GM20000 (cell line): ENCODE data around the gene SLC16A8.
A peak's percentile ranks its signal among the peaks of the same experiment; 100 is the strongest.

Experiments
- DNase-seq: peaks from one replicate; pipeline ENCODE4 v3.0.0; 2012; ENCODE audit warnings: low spot score
- TF ChIP-seq, protein P1 (sequence below): IDR thresholded peaks from 2 replicates; pipeline ENCODE4 v1.5.1; 2012; ENCODE audit warnings: mild to moderate bottlenecking, control low read depth; ENCODE audit errors: extremely low read depth, missing control alignments

Gene SLC16A8

GRCh38 chr22:38067028-38067415, 17.0 kb downstream of the SLC16A8 start:
- TF ChIP-seq, protein P1, sequence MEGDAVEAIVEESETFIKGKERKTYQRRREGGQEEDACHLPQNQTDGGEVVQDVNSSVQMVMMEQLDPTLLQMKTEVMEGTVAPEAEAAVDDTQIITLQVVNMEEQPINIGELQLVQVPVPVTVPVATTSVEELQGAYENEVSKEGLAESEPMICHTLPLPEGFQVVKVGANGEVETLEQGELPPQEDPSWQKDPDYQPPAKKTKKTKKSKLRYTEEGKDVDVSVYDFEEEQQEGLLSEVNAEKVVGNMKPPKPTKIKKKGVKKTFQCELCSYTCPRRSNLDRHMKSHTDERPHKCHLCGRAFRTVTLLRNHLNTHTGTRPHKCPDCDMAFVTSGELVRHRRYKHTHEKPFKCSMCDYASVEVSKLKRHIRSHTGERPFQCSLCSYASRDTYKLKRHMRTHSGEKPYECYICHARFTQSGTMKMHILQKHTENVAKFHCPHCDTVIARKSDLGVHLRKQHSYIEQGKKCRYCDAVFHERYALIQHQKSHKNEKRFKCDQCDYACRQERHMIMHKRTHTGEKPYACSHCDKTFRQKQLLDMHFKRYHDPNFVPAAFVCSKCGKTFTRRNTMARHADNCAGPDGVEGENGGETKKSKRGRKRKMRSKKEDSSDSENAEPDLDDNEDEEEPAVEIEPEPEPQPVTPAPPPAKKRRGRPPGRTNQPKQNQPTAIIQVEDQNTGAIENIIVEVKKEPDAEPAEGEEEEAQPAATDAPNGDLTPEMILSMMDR: no peak
- DNase-seq: no peak

GRCh38 chr22:38066381-38067027, 17.5 kb downstream of the SLC16A8 start:
- TF ChIP-seq, protein P1: no peak
- no peak for DNase-seq

GRCh38 chr22:38065539-38065938, 18.4 kb downstream of the SLC16A8 start:
- TF ChIP-seq, protein P1: no peak
- no peak for DNase-seq

GRCh38 chr22:38062791-38063190, 21.2 kb downstream of the SLC16A8 start:
- no peak for DNase-seq
- TF ChIP-seq, protein P1: no peak

DNA sequence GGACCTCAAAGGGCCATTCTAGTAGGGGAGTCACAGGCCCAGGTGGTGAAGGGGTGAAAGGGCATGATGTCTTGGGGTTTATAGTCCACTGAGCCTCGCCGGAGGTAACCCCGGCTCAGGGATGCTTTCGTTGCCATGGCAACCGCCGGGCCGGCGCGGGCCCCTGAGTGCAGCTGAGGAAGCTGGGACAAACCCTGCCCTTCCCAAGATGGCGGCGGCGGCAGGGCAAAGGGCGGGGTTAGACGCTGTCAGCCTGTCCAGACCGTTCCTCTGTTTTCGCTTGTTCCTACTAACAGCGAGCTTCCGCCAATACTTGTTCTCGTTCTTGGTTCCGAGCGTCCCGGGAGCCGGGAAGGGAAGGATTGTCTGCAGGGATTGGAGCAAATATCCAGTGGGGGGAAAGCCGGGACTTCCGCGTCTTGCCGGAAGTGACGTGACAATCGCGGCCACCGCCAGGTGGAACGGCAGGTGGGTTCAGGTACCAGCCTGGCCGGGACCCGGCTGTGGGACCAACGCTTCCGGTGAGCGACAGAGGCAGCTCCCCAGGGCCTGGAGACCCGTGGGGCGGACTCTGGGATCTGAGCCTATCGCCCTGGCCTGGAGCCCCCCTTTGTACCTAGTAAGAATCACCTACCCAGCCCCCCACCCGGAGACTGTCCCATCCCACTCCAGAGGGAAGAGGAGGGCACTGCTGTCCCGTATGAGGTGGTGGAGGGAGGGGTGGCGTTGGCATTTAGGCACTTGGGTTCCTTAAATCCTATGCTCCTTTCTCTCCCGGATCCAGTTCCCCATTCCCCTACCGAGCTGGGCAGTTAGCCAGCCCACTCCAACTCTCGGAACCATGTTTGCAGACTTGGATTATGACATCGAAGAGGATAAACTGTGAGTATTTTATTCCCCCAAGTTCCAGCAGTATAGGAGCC, 26.8 kb downstream of the SLC16A8 start, which contains the start of gene PICK1:
Gene PICK1 (plus strand): TSS at position 436 of the 923 bp plus-strand sequence. CDS start 406 bp downstream, at position 842.
- TF ChIP-seq, protein P1: no peak
- DNase-seq: peak; percentile 88

DNA sequence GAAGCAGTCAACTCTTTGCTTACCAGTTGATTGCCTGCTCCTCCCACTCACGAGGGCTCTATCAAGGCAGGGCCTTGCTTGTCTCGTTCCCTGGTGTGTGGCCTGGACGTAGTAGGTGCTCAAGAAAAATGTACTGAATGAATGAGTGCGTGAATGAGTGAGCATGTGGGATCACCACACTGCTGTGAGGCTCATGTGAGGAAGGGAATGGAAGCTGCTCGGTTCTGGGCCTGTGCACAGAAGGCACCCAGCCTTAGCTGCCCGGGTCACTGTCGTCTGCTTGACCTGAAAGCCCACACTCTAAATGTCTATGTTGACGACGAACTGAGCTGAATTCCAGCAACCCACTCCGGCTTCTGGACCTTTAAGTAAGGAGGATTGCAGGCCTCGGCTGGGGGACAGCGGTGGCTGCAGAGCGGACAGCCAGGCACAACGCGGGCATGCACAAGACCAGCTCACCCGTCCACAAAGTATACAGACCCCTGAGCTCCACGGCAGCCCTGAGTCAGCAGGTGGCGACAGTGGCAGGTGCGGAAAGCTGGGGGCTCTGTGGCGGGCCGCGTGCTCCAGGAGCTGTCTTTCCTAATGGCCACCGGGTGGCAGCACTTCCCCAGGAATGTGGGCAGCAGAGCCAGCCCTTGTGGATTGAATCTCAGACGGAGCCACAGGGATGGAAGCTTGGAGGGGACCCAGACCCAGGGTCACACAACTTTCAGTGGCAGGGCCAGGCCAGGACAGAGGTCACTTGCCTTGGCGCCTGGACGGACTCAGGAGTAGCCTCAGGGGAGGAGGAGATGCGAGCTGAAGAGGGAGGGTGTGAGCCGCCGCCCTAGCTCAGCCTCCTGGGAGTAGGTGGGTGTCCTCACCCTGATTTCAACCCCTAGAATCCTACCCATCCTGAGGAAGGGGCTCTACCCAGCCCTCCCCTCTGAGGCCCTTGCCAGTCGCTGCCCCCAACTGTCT, 31.8 kb downstream of the SLC16A8 start:
- TF ChIP-seq, protein P1: peak; percentile 88

More for the DNA sequence above, 31.8 kb downstream of the SLC16A8 start:
- peak; percentile 90 for DNase-seq
